ENCODE measurements around the gene STRIP1.

DNA sequence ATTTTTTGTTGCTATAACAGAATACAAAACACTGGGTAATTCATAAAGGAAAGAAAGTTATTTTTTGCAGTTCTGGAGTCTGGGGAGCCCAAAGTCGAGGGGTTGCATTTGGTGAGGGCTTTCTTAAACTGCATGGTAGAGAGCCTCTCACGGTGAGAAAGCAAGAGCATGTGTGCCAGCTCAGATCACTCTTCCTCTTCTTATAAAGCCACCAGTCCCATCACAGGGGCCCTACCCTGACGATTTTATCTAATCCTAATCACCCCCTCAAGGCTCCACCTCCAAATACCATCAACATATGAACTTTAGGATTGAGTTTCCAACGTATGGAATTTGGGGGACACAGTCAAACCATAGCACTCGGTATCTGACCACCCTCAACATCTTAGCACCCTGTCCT is 1.0 kb upstream of the STRIP1 start:
- TF ChIP-seq, protein P1, sequence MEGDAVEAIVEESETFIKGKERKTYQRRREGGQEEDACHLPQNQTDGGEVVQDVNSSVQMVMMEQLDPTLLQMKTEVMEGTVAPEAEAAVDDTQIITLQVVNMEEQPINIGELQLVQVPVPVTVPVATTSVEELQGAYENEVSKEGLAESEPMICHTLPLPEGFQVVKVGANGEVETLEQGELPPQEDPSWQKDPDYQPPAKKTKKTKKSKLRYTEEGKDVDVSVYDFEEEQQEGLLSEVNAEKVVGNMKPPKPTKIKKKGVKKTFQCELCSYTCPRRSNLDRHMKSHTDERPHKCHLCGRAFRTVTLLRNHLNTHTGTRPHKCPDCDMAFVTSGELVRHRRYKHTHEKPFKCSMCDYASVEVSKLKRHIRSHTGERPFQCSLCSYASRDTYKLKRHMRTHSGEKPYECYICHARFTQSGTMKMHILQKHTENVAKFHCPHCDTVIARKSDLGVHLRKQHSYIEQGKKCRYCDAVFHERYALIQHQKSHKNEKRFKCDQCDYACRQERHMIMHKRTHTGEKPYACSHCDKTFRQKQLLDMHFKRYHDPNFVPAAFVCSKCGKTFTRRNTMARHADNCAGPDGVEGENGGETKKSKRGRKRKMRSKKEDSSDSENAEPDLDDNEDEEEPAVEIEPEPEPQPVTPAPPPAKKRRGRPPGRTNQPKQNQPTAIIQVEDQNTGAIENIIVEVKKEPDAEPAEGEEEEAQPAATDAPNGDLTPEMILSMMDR (IDR thresholded peaks at IDR 0.05), result no peak
- TF ChIP-seq POLR2A (IDR thresholded peaks at IDR 0.05) (no peak), POLR2AphosphoS5 (IDR thresholded peaks at IDR 0.05; ENCODE audit: insufficient read depth in 1 of 2, low read depth in 1 of 2) (no peak)

Data from vagina (tissue), 2 donors.